ENCODE results near the gene BAD. TPM values are rescaled to one million over a fixed set of nuclear protein-coding genes. Genes with fewer than 3 reads are reported as not detected.

Gene BAD
- total and polyA plus RNA-seq, 2 of the 13 experiments (the other 11 are each of a cell fraction or from before 2014, with no cell fraction given) = 17.9 to 28.5 TPM

- Histone ChIP-seq H3K27me3 (ENCODE audit: control insufficient read depth in 1 of 2, insufficient read depth in 2 of 2, low read length in 2 of 2) (no peaks in the 10 kb centered on the region), H3K9me3 (ENCODE audit: low read length) (no peaks in the 10 kb centered on the region), H3K4me3 (replicated peaks in 1 of 3; ENCODE audit: insufficient read depth in 1 of 3, low read depth in 2 of 3, low read length in 3 of 3) (no peak overlapping the region), H3K4me1 (ENCODE audit: insufficient read depth, low read length) (peaks cover 14% of the 10 kb centered on the region), H3K9ac (ENCODE audit: insufficient read depth, low read depth, low read length) (no peak overlapping the region), H3K36me3 (replicated peaks in 1 of 2; ENCODE audit: control insufficient read depth in 1 of 2, insufficient read depth in 2 of 2, low read length in 2 of 2) (peaks cover 6 to 30% of the 10 kb centered on the region in 2 experiments; a peak in 4 of 5 replicates), H2AFZ (ENCODE audit: low read length) (no peak overlapping the region), H3K79me2 (ENCODE audit: insufficient read depth, low read length) (peaks cover 4% of the 10 kb centered on the region), H3K27ac (ENCODE audit: extremely low read length, insufficient read depth, low read length) (no peak overlapping the region), H3K4me2 (ENCODE audit: low read depth, low read length) (no peak overlapping the region), H4K20me1 (ENCODE audit: insufficient read depth, low read length) (no peaks in the 10 kb centered on the region)
- TF ChIP-seq TFAP4 (IDR thresholded peaks at IDR 0.05; ENCODE audit: borderline replicate concordance, low read depth) (no peak), PHF8 (CRISPR knock-in tag; IDR thresholded peaks at IDR 0.05) (no peak), ZNF432 (CRISPR knock-in tag; IDR thresholded peaks at IDR 0.05; ENCODE audit: borderline replicate concordance) (no peak), HDAC1 (CRISPR knock-in tag; IDR thresholded peaks at IDR 0.05) (no peak), ZNF101 (CRISPR knock-in tag; IDR thresholded peaks at IDR 0.05; ENCODE audit: borderline replicate concordance, low read depth) (no peak), ZNF7 (CRISPR knock-in tag; IDR thresholded peaks at IDR 0.05) (no peak), ZNF775 (CRISPR knock-in tag; IDR thresholded peaks at IDR 0.05; ENCODE audit: borderline replicate concordance) (no peak), HES4 (CRISPR knock-in tag; IDR thresholded peaks at IDR 0.05; ENCODE audit: borderline replicate concordance) (no peak), TEAD2 (CRISPR knock-in tag; IDR thresholded peaks at IDR 0.05) (no peak), MED1 (CRISPR knock-in tag; IDR thresholded peaks at IDR 0.05) (no peak), PBX2 (CRISPR knock-in tag; IDR thresholded peaks at IDR 0.05) (no peak), ZNF24 (IDR thresholded peaks at IDR 0.05) (no peak), ZNF567 (CRISPR knock-in tag; IDR thresholded peaks at IDR 0.05; ENCODE audit: borderline replicate concordance) (no peak)
- TF ChIP-seq, protein P1, sequence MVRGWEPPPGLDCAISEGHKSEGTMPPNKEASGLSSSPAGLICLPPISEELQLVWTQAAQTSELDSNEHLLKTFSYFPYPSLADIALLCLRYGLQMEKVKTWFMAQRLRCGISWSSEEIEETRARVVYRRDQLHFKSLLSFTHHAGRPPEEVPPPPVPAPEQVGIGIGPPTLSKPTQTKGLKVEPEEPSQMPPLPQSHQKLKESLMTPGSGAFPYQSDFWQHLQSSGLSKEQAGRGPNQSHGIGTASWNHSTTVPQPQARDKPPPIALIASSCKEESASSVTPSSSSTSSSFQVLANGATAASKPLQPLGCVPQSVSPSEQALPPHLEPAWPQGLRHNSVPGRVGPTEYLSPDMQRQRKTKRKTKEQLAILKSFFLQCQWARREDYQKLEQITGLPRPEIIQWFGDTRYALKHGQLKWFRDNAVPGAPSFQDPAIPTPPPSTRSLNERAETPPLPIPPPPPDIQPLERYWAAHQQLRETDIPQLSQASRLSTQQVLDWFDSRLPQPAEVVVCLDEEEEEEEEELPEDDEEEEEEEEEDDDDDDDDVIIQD (CRISPR knock-in tag; IDR thresholded peaks at IDR 0.05; ENCODE audit: low read depth) = no peak
- TF ChIP-seq, protein P2, sequence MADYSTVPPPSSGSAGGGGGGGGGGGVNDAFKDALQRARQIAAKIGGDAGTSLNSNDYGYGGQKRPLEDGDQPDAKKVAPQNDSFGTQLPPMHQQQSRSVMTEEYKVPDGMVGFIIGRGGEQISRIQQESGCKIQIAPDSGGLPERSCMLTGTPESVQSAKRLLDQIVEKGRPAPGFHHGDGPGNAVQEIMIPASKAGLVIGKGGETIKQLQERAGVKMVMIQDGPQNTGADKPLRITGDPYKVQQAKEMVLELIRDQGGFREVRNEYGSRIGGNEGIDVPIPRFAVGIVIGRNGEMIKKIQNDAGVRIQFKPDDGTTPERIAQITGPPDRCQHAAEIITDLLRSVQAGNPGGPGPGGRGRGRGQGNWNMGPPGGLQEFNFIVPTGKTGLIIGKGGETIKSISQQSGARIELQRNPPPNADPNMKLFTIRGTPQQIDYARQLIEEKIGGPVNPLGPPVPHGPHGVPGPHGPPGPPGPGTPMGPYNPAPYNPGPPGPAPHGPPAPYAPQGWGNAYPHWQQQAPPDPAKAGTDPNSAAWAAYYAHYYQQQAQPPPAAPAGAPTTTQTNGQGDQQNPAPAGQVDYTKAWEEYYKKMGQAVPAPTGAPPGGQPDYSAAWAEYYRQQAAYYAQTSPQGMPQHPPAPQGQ (CRISPR knock-in tag; IDR thresholded peaks at IDR 0.05; ENCODE audit: borderline replicate concordance) = no peak
- in situ Hi-C loops (cut with HindIII; ENCODE audit: extremely low pct_ligation_motif_present, low pct_unique_long_range_greater_than_20kb) = no loop called here
- ChIA-PET CTCF (ENCODE audit: low intra/inter-chr PET ratio, low total read pairs) (no interaction called here), POLR2A (interaction anchor here (1.4 kb wide), 1 partner anchor 12 kb away, joined by 7 read pairs; no protein-coding TSS in a partner anchor)
- ATAC-seq (no peak), DNase-seq (ENCODE audit: low spot score) (no peak), FAIRE-seq (no peak)
- BruUV-seq (replicated peaks) = no TSS peak
- WGBS (ENCODE audit: low lambda C conversion rate) = 100% methylated on average over 3 of the region's 8 CpGs
- intact Hi-C loops (cut with micrococcal nuclease; ENCODE audit: unreplicated experiment) = no loop called here
Observed at GRCh38 chr11:64263947-64264317, 20.5 kb downstream of the BAD start.
